ENCODE results near the gene SLC26A1.

DNA sequence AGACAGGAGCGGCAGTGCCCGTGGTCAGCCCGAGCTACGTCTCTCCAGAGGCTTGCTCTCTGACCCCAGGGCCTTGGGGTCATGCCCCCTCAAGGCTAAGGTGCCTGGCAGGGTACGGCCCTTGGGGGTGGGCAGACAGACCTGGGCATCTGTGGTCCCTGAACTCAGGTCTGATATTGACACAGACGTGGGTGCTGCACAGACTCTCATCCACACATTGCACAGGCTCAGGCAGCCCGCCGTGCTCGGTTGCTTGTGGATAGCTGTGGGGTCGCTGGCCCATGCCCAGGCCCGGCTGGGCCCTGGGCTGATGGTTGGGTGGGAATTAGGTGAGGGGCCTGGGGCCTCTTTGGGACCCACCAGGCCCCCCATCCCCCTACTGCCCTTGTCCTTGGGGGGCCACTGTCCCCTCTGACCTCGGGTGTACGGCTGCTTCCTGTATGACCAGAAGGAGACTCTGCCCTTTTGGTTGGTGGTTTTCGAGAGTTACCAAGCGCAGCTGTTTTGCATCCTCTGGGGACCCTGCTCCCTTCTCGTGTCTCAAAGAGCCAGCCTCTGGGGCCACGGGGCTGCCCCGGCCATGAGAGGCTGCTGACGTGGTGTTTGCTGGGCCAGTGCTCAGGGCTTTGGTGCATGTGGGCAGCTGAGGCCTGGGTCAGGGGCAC, 28.3 kb upstream of the SLC26A1 start:
- TF ChIP-seq, protein P1, sequence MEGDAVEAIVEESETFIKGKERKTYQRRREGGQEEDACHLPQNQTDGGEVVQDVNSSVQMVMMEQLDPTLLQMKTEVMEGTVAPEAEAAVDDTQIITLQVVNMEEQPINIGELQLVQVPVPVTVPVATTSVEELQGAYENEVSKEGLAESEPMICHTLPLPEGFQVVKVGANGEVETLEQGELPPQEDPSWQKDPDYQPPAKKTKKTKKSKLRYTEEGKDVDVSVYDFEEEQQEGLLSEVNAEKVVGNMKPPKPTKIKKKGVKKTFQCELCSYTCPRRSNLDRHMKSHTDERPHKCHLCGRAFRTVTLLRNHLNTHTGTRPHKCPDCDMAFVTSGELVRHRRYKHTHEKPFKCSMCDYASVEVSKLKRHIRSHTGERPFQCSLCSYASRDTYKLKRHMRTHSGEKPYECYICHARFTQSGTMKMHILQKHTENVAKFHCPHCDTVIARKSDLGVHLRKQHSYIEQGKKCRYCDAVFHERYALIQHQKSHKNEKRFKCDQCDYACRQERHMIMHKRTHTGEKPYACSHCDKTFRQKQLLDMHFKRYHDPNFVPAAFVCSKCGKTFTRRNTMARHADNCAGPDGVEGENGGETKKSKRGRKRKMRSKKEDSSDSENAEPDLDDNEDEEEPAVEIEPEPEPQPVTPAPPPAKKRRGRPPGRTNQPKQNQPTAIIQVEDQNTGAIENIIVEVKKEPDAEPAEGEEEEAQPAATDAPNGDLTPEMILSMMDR (IDR thresholded peaks at IDR 0.05): no peak
- TF ChIP-seq POLR2A (IDR thresholded peaks at IDR 0.05): no peak
